Neural progenitor cell (in vitro differentiated cells): ENCODE results near the gene HNRNPA0.

Experiments
- EZH2 ChIP-seq: fragments of 200-600 bp; sonication (generic); IDR thresholded peaks from 2 replicates; pipeline ENCODE4 v1.6.1; 2017; ENCODE audit warnings: antibody characterized with exemption, mild to moderate bottlenecking, moderate library complexity
- EZH2phosphoT487 ChIP-seq: fragments of 200-600 bp; sonication (generic); IDR thresholded peaks from 2 replicates; pipeline ENCODE4 v1.6.1; 2017; ENCODE audit warnings: antibody characterized with exemption

- no peak for TF ChIP-seq EZH2
- no peak for TF ChIP-seq EZH2phosphoT487
Measured at GRCh38 chr5:137696481-137696880, 57.7 kb downstream of the HNRNPA0 start.
